A673 (cell line): ENCODE results near the gene STX8.

Experiments used
- EZH2 ChIP-seq: fragments of 200-600 bp; sonication (generic); IDR thresholded peaks from 2 replicates; pipeline ENCODE4 v1.6.1; 2017; ENCODE audit warnings: borderline replicate concordance, low read depth, mild to moderate bottlenecking, mixed read lengths, antibody characterized with exemption, low read length; ENCODE audit not compliant: poor library complexity, severe bottlenecking
- TF ChIP-seq, protein P1 (sequence below): fragments of 300-800, 200-600 bp; sonication (generic); conservative IDR thresholded peaks from 2 replicates; pipeline ENCODE4 v1.5.1; 2017; ENCODE audit warnings: low read depth, mild to moderate bottlenecking, antibody characterized with exemption, low read length, moderate library complexity, mixed read lengths

- TF ChIP-seq, protein P1, sequence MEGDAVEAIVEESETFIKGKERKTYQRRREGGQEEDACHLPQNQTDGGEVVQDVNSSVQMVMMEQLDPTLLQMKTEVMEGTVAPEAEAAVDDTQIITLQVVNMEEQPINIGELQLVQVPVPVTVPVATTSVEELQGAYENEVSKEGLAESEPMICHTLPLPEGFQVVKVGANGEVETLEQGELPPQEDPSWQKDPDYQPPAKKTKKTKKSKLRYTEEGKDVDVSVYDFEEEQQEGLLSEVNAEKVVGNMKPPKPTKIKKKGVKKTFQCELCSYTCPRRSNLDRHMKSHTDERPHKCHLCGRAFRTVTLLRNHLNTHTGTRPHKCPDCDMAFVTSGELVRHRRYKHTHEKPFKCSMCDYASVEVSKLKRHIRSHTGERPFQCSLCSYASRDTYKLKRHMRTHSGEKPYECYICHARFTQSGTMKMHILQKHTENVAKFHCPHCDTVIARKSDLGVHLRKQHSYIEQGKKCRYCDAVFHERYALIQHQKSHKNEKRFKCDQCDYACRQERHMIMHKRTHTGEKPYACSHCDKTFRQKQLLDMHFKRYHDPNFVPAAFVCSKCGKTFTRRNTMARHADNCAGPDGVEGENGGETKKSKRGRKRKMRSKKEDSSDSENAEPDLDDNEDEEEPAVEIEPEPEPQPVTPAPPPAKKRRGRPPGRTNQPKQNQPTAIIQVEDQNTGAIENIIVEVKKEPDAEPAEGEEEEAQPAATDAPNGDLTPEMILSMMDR = no peak
- no peak for TF ChIP-seq EZH2
Observed at GRCh38 chr17:9256361-9256750, 319.3 kb downstream of the STX8 start.
